RWPE2 (cell line): Measurements from ENCODE around the gene DLGAP4.
"Not testable (repeated sequence)": the region's sequence is repeated elsewhere in the genome, so short reads cannot be mapped to it uniquely, and the experiment has no call there.

Source experiments
- ATAC-seq: fragments of 200-7000 bp; cut with Tn5 transposase; 3 replicates; pipeline ENCODE4 v1.9.1; 2021; ENCODE audit warnings: low read depth
- DNase-seq: peaks from one replicate; pipeline ENCODE4 v3.0.0-alpha.2; 2020; ENCODE audit warnings: low spot score
- H3K27ac ChIP-seq: fragments of 450-650 bp; 2 replicates; pipeline ENCODE4 v1.5.1; 2017; ENCODE audit warnings: mild to moderate bottlenecking; ENCODE audit not compliant: poor library complexity, severe bottlenecking
- H3K27me3 ChIP-seq: fragments of 250-450 bp; sonication (Bioruptor Pico); 2 replicates; pipeline ENCODE4 v1.5.1; 2021; ENCODE audit warnings: mild to moderate bottlenecking, moderate library complexity; ENCODE audit not compliant: insufficient read depth, poor library complexity, severe bottlenecking
- H3K36me3 ChIP-seq: fragments of 250-450 bp; sonication (Bioruptor Pico); 2 replicates; pipeline ENCODE4 v1.5.1; 2020; ENCODE audit warnings: low read depth, mild to moderate bottlenecking, moderate library complexity
- H3K4me1 ChIP-seq: fragments of 250-450 bp; sonication (Bioruptor Pico); 2 replicates; pipeline ENCODE4 v1.5.1; 2021; ENCODE audit warnings: mild to moderate bottlenecking, moderate library complexity; ENCODE audit not compliant: insufficient read depth, poor library complexity, severe bottlenecking
- H3K4me3 ChIP-seq: fragments of 250-450 bp; sonication (Bioruptor Pico); 2 replicates; pipeline ENCODE4 v1.5.1; 2021; ENCODE audit warnings: mild to moderate bottlenecking, moderate library complexity; ENCODE audit not compliant: severe bottlenecking
- H3K9me3 ChIP-seq: fragments of 250-450 bp; sonication (Bioruptor Pico); 2 replicates; pipeline ENCODE4 v1.5.1; 2021; ENCODE audit warnings: mild to moderate bottlenecking, moderate library complexity; ENCODE audit not compliant: severe bottlenecking
- TF ChIP-seq, protein P1 (sequence below): fragments of 450-650 bp; IDR thresholded peaks from one replicate; pipeline ENCODE4 v1.5.1; 2017; ENCODE audit warnings: mild to moderate bottlenecking, moderate library complexity; ENCODE audit not compliant: poor library complexity, severe bottlenecking

The DLGAP4 gene

DNA sequence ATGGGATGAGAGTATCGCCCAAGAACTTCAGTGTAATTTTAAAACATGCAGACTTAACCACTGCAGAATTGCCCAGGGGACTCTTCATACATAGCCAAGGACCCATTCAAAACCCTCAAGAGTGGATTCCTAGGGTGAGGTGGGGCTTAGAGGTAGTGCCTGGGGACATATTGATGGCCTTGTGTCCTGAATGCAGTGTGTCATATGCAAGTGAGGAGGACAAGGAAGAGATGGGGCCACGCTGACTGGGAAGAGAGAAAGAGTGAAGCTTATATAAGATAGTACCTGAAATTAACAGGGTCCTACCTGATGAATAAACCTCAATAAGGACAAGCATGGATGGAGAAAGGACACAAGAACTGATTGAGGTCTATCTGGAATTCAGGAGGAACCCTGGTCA lies 249.1 kb downstream of the DLGAP4 start:
- TF ChIP-seq, protein P1, sequence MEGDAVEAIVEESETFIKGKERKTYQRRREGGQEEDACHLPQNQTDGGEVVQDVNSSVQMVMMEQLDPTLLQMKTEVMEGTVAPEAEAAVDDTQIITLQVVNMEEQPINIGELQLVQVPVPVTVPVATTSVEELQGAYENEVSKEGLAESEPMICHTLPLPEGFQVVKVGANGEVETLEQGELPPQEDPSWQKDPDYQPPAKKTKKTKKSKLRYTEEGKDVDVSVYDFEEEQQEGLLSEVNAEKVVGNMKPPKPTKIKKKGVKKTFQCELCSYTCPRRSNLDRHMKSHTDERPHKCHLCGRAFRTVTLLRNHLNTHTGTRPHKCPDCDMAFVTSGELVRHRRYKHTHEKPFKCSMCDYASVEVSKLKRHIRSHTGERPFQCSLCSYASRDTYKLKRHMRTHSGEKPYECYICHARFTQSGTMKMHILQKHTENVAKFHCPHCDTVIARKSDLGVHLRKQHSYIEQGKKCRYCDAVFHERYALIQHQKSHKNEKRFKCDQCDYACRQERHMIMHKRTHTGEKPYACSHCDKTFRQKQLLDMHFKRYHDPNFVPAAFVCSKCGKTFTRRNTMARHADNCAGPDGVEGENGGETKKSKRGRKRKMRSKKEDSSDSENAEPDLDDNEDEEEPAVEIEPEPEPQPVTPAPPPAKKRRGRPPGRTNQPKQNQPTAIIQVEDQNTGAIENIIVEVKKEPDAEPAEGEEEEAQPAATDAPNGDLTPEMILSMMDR, result no peak
- Histone ChIP-seq H3K9me3 (no peaks in the 10 kb centered on the region), H3K36me3 (no peaks in the 10 kb centered on the region), H3K27me3 (no peaks in the 10 kb centered on the region), H3K4me1 (no peaks in the 10 kb centered on the region), H3K4me3 (no peak overlapping the region), H3K27ac (no peak overlapping the region)
- DNase-seq (no peak), ATAC-seq (no peak)

DNA sequence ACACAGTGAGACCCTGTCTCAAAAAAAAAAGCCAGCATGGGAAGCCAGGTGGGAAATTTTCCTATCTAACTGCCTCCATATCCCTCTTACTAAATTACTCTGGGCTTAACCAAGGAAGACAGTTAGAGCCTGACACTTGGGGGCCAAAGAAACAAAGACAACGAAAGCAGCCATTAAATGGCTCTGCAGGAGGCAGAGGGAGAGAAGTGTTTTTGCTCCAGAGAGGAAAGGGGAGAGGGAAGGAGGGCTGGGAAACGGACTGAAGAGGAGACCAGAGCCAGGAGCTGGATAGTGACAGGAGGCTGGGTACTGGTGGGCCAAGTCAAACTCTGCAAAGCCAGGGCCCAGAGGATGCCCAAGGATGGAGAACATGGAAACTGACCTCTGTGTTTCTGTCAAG lies 256.6 kb downstream of the DLGAP4 start:
- H3K27ac ChIP-seq, result no peak overlapping the region
- ATAC-seq (no peak), DNase-seq (no peak)
- no peaks in the 10 kb centered on the region for H3K4me1 ChIP-seq
- H3K9me3 ChIP-seq, result peaks cover 6% of the 10 kb centered on the region
- no peaks in the 10 kb centered on the region for H3K27me3 ChIP-seq
- no peaks in the 10 kb centered on the region for H3K36me3 ChIP-seq
- no peak overlapping the region for H3K4me3 ChIP-seq
- TF ChIP-seq, protein P1, result no peak

DNA sequence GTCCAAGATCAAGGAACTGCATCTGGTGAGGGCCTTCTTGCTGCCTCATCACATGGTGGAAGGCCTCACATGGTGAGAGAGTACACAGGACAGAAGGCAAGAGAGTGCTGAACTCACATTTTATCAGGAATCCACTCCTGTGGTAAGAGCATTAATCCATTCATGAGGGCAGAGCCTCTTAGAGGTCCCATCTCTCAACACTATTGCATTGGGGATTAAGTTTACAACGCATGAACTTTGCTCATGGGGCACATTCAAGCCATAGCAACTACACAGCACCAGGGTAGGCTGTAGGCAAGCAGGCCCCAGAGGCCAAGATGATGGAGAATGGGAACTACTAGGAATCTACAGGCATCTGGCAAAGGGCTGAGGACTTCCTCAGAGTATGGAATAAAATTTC lies 257.2 kb downstream of the DLGAP4 start:
- H3K4me3 ChIP-seq, result no peak overlapping the region
- DNase-seq, result no peak
- peaks cover 6% of the 10 kb centered on the region for H3K9me3 ChIP-seq
- TF ChIP-seq, protein P1, result no peak
- H3K36me3 ChIP-seq, result no peaks in the 10 kb centered on the region
- H3K27ac ChIP-seq, result no peak overlapping the region
- no peaks in the 10 kb centered on the region for H3K27me3 ChIP-seq
- no peak for ATAC-seq
- H3K4me1 ChIP-seq, result no peaks in the 10 kb centered on the region

DNA sequence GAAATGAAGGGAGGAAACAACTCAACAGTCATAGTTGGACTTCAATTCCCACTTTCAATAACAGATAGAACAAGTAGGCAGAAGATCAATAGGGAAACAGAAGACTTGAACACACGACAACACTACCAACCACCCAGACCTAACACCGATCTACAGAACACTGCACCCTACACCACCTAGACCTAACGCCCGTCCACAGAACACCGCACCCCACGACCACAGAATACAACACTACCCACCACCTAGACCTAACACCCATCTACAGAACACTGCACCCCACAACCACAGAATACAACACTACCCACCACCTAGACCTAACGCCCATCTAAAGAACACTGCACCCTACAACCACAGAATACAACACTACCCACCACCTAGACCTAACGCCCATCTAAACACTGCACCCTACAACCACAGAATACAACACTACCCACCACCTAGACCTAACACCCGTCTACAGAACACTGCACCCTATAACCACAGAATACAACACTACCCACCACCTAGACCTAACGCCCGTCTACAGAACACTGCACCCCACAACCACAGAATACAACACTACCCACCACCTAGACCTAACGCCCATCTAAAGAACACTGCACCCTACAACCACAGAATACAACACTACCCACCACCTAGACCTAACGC lies 258.1 kb downstream of the DLGAP4 start:
- not testable (repeated sequence) for ATAC-seq, H3K9me3 ChIP-seq, H3K4me1 ChIP-seq, H3K27me3 ChIP-seq, H3K36me3 ChIP-seq, H3K27ac ChIP-seq, H3K4me3 ChIP-seq, DNase-seq

DNA sequence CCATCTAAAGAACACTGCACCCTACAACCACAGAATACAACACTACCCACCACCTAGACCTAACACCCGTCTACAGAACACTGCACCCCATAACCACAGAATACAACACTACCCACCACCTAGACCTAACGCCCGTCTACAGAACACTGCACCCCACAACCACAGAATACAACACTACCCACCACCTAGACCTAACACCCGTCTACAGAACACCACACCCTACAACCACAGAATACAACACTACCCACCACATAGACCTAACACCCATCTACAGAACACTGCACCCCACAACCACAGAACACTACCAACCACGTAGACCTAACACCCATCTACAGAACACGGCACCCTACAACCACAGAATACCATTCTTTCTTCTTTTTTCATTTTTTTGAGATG lies 258.6 kb downstream of the DLGAP4 start:
- not testable (repeated sequence) for H3K9me3 ChIP-seq, H3K4me1 ChIP-seq, H3K27me3 ChIP-seq, ATAC-seq, H3K27ac ChIP-seq, H3K4me3 ChIP-seq, H3K36me3 ChIP-seq, DNase-seq

DNA sequence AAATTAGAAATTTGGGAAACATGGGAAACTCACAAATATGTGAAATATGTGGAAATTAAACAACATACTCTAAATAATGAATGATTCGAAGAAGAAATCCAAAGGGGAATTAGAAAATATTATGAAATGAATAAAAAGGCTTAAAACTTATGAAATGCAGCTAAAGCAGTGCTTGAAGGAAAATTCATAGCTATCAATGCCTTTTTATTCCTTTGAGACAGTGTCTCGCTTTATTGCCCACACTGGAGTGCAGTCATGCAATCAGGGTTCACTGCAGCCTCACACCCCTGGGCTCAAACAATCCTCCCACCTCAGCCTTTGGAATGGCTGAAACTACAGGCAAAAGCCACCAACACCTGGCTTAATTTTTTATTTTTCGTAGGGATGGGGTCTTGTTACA lies 259.4 kb downstream of the DLGAP4 start:
- Histone ChIP-seq H3K27ac (no peak overlapping the region), H3K4me3 (no peak overlapping the region), H3K27me3 (no peaks in the 10 kb centered on the region), H3K9me3 (peaks cover 6% of the 10 kb centered on the region), H3K4me1 (no peaks in the 10 kb centered on the region), H3K36me3 (no peaks in the 10 kb centered on the region)
- no peak for DNase-seq
- TF ChIP-seq, protein P1, result no peak
- no peak for ATAC-seq
